ENCODE measurements around the gene PRMT3.

DNA sequence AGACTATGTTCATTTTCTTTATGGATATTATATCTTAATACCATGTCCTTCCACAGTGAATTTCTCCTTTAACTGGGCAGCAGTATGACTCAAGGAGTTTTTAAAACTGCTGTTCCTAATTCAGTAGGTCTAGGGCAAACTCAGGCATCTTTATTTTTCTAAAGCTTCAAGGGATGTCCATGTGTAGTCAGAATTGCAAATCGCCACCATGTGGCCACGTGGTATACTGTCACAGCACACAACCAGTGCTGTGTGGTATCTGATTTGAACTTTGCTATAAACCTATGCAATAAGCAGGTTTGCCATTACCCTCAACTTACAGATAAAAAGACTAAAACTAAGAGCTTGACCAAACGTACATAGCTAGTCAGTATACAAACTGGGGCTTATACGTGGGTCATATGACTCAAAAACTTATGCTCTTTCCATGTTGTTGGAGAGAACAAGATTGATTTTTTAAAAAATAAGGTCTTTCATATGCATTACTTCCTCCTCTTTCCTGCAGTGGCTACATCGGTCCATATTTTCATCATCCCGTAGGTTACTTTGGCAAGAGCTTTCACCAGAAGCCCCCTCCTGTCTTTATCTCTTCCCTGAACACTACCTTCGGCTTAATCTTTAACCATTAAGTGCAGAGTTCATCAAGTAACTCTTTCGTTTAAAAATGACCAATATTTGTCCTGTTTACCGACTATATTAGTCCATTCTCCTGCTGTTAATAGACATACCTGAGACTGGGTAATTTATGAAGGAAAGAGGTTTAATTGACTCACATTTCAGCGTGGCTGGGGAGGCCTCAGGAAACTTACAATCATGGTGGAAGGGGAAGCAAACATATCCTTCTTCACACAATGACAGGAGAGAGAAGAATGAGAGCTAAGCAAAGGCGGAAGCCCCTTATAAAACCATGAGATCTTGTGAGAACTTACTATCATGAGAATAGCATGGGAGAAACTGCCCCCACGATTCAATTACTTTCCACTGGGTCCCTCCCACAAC, 32.0 kb upstream of the PRMT3 start:
- TF ChIP-seq TCF12 (IDR thresholded peaks at IDR 0.05; ENCODE audit: low read depth) = no peak
- no peak for TF ChIP-seq CREB1 (IDR thresholded peaks at IDR 0.05; ENCODE audit: low read depth)
- no peak for TF ChIP-seq YY1 (IDR thresholded peaks at IDR 0.05; ENCODE audit: low read depth)
- no peak for TF ChIP-seq EP300 (IDR thresholded peaks at IDR 0.05; ENCODE audit: borderline replicate concordance)
- TF ChIP-seq, protein P1, sequence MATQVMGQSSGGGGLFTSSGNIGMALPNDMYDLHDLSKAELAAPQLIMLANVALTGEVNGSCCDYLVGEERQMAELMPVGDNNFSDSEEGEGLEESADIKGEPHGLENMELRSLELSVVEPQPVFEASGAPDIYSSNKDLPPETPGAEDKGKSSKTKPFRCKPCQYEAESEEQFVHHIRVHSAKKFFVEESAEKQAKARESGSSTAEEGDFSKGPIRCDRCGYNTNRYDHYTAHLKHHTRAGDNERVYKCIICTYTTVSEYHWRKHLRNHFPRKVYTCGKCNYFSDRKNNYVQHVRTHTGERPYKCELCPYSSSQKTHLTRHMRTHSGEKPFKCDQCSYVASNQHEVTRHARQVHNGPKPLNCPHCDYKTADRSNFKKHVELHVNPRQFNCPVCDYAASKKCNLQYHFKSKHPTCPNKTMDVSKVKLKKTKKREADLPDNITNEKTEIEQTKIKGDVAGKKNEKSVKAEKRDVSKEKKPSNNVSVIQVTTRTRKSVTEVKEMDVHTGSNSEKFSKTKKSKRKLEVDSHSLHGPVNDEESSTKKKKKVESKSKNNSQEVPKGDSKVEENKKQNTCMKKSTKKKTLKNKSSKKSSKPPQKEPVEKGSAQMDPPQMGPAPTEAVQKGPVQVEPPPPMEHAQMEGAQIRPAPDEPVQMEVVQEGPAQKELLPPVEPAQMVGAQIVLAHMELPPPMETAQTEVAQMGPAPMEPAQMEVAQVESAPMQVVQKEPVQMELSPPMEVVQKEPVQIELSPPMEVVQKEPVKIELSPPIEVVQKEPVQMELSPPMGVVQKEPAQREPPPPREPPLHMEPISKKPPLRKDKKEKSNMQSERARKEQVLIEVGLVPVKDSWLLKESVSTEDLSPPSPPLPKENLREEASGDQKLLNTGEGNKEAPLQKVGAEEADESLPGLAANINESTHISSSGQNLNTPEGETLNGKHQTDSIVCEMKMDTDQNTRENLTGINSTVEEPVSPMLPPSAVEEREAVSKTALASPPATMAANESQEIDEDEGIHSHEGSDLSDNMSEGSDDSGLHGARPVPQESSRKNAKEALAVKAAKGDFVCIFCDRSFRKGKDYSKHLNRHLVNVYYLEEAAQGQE (IDR thresholded peaks at IDR 0.05; ENCODE audit: low read depth) = no peak
- no peak for TF ChIP-seq EGR1 (IDR thresholded peaks at IDR 0.05)
- TF ChIP-seq TEAD4 (IDR thresholded peaks at IDR 0.05) = no peak
- TF ChIP-seq, protein P2, sequence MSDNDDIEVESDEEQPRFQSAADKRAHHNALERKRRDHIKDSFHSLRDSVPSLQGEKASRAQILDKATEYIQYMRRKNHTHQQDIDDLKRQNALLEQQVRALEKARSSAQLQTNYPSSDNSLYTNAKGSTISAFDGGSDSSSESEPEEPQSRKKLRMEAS (IDR thresholded peaks at IDR 0.05) = peak; percentile 18; the same call in 1 of the 2 replicates
- TF ChIP-seq RAD21 (IDR thresholded peaks at IDR 0.05; ENCODE audit: low read depth) = peak; percentile 21; the same call in 1 of the 2 replicates
- TF ChIP-seq NFIC (IDR thresholded peaks at IDR 0.05) = no peak
- TF ChIP-seq ZBTB7A (IDR thresholded peaks at IDR 0.05; ENCODE audit: low read depth) = no peak
- no peak for TF ChIP-seq FOXM1 (IDR thresholded peaks at IDR 0.05; ENCODE audit: borderline replicate concordance, low read depth)

Data from Ishikawa (cell line).